Neural progenitor cell (in vitro differentiated cells): ENCODE measurements around the gene PTPN23. TPM values are rescaled to one million over a fixed set of nuclear protein-coding genes. Genes with fewer than 3 reads are reported as not detected.
A peak's percentile ranks its signal among the peaks of the same experiment; 100 is the strongest.

Experiments
- DNase-seq: peaks from one replicate; pipeline ENCODE4 v3.0.0-alpha.2; 2016; ENCODE audit warnings: low spot score
- H2AFZ ChIP-seq: fragments of 200-600 bp; sonication (generic); replicated peaks from 2 replicates; pipeline ENCODE4 v1.6.1; 2016; ENCODE audit warnings: antibody characterized with exemption
- H3F3A ChIP-seq: fragments of 200-600 bp; sonication (generic); 2 replicates; pipeline ENCODE4 v1.6.1; 2016; ENCODE audit warnings: antibody characterized with exemption, low read depth
- H3K27ac ChIP-seq: fragments of 200-600 bp; sonication (generic); 2 replicates; pipeline ENCODE4 v1.5.1; 2016; ENCODE audit warnings: mild to moderate bottlenecking
- H3K27me3 ChIP-seq: fragments of 200-600 bp; sonication (generic); 2 replicates; pipeline ENCODE4 v1.6.1; 2016; ENCODE audit warnings: mild to moderate bottlenecking, moderate library complexity
- H3K36me3 ChIP-seq: fragments of 200-600 bp; sonication (generic); 2 replicates; pipeline ENCODE4 v1.5.1; 2016
- H3K4me1 ChIP-seq: fragments of 200-600 bp; sonication (generic); 2 replicates; pipeline ENCODE4 v1.6.1; 2016; ENCODE audit warnings: mixed run types
- H3K4me2 ChIP-seq: fragments of 200-600 bp; sonication (generic); 2 replicates; pipeline ENCODE4 v1.6.1; 2016
- H3K4me3 ChIP-seq: fragments of 200-600 bp; sonication (generic); 2 replicates; pipeline ENCODE4 v1.5.1; 2016
- H3K79me2 ChIP-seq: fragments of 200-600 bp; sonication (generic); 2 replicates; pipeline ENCODE4 v1.6.1; 2016; ENCODE audit warnings: low read depth
- H3K9ac ChIP-seq: fragments of 200-600 bp; sonication (generic); 2 replicates; pipeline ENCODE4 v1.6.1; 2016
- H3K9me3 ChIP-seq: fragments of 200-600 bp; sonication (generic); 2 replicates; pipeline ENCODE4 v1.5.1; 2016; ENCODE audit warnings: low read depth
- H4K20me1 ChIP-seq: fragments of 200-600 bp; sonication (generic); 2 replicates; pipeline ENCODE4 v1.6.1; 2016; ENCODE audit warnings: low read depth
- H3K27ac Mint-ChIP-seq: 3 replicates; pipeline ENCODE4 v1.8.0; 2021; ENCODE audit warnings: mixed read lengths
- H3K27me3 Mint-ChIP-seq: 2 replicates; pipeline ENCODE4 v1.8.0; 2022; ENCODE audit warnings: low read depth, mild to moderate bottlenecking, inconsistent platforms, moderate library complexity, mixed read lengths; ENCODE audit not compliant: insufficient read depth
- H3K36me3 Mint-ChIP-seq: 3 replicates; pipeline ENCODE4 v1.8.0; 2021; ENCODE audit warnings: mixed read lengths
- H3K4me1 Mint-ChIP-seq: 3 replicates; pipeline ENCODE4 v1.8.0; 2021; ENCODE audit warnings: mixed read lengths
- H3K4me3 Mint-ChIP-seq: 3 replicates; pipeline ENCODE4 v1.8.0; 2021; ENCODE audit warnings: mild to moderate bottlenecking, moderate library complexity, mixed read lengths
- H3K9me3 Mint-ChIP-seq: 3 replicates; pipeline ENCODE4 v1.8.0; 2020; ENCODE audit warnings: mixed read lengths
- EZH2 ChIP-seq: fragments of 200-600 bp; sonication (generic); IDR thresholded peaks from 2 replicates; pipeline ENCODE4 v1.6.1; 2017; ENCODE audit warnings: antibody characterized with exemption, mild to moderate bottlenecking, moderate library complexity
- EZH2phosphoT487 ChIP-seq: fragments of 200-600 bp; sonication (generic); IDR thresholded peaks from 2 replicates; pipeline ENCODE4 v1.6.1; 2017; ENCODE audit warnings: antibody characterized with exemption
- total RNA-seq: library from RNA; depleted of rRNA; stranded (reverse); fragments of >200 nt; gene quantifications from 2 replicates; pipeline ENCODE4 v1.2.3, GENCODE V29; 2015; ENCODE audit warnings: low replicate concordance
- TF ChIP-seq, protein P1 (sequence below): fragments of 200-600 bp; sonication (generic); IDR thresholded peaks from 2 replicates; pipeline ENCODE4 v1.5.1; 2017; ENCODE audit warnings: antibody characterized with exemption, mild to moderate bottlenecking

The PTPN23 gene
- total RNA-seq, 1 donor from 2014 or later = 3.4 TPM

DNA sequence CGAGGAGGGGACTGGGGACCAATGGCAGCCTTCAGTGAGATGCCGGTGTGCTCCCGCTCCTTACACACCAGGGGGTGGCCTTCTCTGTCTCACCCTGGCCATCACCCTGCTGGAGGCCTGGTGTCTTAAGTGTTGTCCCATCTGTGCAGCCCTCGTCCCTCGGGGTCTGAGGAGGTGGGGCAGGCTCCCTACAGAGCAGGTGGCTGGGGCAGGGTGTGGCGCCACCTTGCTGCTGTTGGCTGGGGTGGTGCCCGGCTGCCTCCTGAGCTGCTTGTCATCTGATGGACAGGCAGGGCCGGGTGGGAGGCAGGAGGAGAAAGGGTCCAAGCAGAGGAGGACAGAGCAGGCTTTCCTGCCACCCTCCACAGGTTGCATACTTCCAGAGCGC, 25.9 kb downstream of the PTPN23 start:
- H3K9me3 Mint-ChIP-seq = no peaks in the 10 kb centered on the region
- Histone ChIP-seq H3K79me2 (no peaks in the 10 kb centered on the region), H3K27ac (no peak overlapping the region), H3K27me3 (no peaks in the 10 kb centered on the region), H3K36me3 (no peaks in the 10 kb centered on the region), H3K4me2 (no peak overlapping the region), H3K4me3 (no peak overlapping the region), H4K20me1 (peaks cover 8% of the 10 kb centered on the region), H3K9ac (no peak overlapping the region), H3F3A (no peaks in the 10 kb centered on the region), H3K4me1 (peaks cover 8% of the 10 kb centered on the region), H2AFZ (no peak overlapping the region), H3K9me3 (no peaks in the 10 kb centered on the region)
- peaks cover 7% of the 10 kb centered on the region for H3K27me3 Mint-ChIP-seq
- TF ChIP-seq EZH2phosphoT487 = no peak
- no peak overlapping the region for H3K27ac Mint-ChIP-seq
- H3K4me3 Mint-ChIP-seq = no peak overlapping the region
- DNase-seq = no peak
- no peaks in the 10 kb centered on the region for H3K4me1 Mint-ChIP-seq
- H3K36me3 Mint-ChIP-seq = peaks cover 5% of the 10 kb centered on the region

DNA sequence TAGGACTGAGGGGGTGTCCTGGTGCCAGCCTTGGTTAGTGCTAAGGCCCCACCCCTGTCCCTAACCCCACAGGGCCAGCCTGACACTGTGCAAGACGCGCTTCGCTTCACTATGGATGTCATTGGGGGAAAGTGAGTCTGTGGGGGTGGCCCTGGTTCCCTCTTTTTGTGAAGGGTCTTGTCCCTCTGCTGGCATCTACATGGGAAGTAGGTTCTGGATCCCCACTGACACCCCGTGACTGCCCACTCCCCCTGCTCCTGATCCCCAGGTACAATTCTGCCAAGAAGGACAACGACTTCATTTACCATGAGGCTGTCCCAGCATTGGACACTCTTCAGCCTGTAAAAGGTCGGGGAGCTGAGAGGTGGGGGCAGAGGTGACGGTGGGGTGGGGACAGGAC, 26.4 kb downstream of the PTPN23 start:
- H3K27ac ChIP-seq = no peak overlapping the region
- H2AFZ ChIP-seq = no peak overlapping the region
- H3K4me3 ChIP-seq = no peak overlapping the region
- peaks cover 6% of the 10 kb centered on the region for H3K27me3 Mint-ChIP-seq
- no peaks in the 10 kb centered on the region for H3K9me3 ChIP-seq
- peaks cover 8% of the 10 kb centered on the region for H4K20me1 ChIP-seq
- H3K36me3 ChIP-seq = no peaks in the 10 kb centered on the region
- TF ChIP-seq EZH2phosphoT487 = no peak
- TF ChIP-seq EZH2 = no peak
- TF ChIP-seq, protein P1, sequence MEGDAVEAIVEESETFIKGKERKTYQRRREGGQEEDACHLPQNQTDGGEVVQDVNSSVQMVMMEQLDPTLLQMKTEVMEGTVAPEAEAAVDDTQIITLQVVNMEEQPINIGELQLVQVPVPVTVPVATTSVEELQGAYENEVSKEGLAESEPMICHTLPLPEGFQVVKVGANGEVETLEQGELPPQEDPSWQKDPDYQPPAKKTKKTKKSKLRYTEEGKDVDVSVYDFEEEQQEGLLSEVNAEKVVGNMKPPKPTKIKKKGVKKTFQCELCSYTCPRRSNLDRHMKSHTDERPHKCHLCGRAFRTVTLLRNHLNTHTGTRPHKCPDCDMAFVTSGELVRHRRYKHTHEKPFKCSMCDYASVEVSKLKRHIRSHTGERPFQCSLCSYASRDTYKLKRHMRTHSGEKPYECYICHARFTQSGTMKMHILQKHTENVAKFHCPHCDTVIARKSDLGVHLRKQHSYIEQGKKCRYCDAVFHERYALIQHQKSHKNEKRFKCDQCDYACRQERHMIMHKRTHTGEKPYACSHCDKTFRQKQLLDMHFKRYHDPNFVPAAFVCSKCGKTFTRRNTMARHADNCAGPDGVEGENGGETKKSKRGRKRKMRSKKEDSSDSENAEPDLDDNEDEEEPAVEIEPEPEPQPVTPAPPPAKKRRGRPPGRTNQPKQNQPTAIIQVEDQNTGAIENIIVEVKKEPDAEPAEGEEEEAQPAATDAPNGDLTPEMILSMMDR = no peak
- H3K4me2 ChIP-seq = no peak overlapping the region
- no peak overlapping the region for H3K27ac Mint-ChIP-seq
- no peaks in the 10 kb centered on the region for H3K79me2 ChIP-seq
- H3K4me1 ChIP-seq = peaks cover 8% of the 10 kb centered on the region
- no peaks in the 10 kb centered on the region for H3K4me1 Mint-ChIP-seq
- no peaks in the 10 kb centered on the region for H3K9me3 Mint-ChIP-seq
- H3K36me3 Mint-ChIP-seq = peaks cover 5% of the 10 kb centered on the region
- no peak for DNase-seq
- no peak overlapping the region for H3K9ac ChIP-seq
- H3K4me3 Mint-ChIP-seq = no peak overlapping the region
- H3F3A ChIP-seq = no peaks in the 10 kb centered on the region
- no peaks in the 10 kb centered on the region for H3K27me3 ChIP-seq

- no peak overlapping the region for H3K27ac Mint-ChIP-seq
- Histone ChIP-seq H3K27me3 (no peaks in the 10 kb centered on the region), H3F3A (no peaks in the 10 kb centered on the region), H3K27ac (no peak overlapping the region), H4K20me1 (peaks cover 8% of the 10 kb centered on the region), H2AFZ (no peak overlapping the region), H3K36me3 (no peaks in the 10 kb centered on the region), H3K9ac (no peak overlapping the region), H3K4me3 (no peak overlapping the region), H3K79me2 (no peaks in the 10 kb centered on the region), H3K4me2 (no peak overlapping the region), H3K9me3 (no peaks in the 10 kb centered on the region), H3K4me1 (peaks cover 8% of the 10 kb centered on the region)
- H3K36me3 Mint-ChIP-seq = peaks cover 8% of the 10 kb centered on the region
- H3K9me3 Mint-ChIP-seq = no peaks in the 10 kb centered on the region
- DNase-seq = no peak
- TF ChIP-seq, protein P1 = no peak
- TF ChIP-seq EZH2 (no peak), EZH2phosphoT487 (no peak)
- peaks cover 8% of the 10 kb centered on the region for H3K27me3 Mint-ChIP-seq
- peaks cover 2% of the 10 kb centered on the region for H3K4me1 Mint-ChIP-seq
- peak overlapping the region; percentile 43 for H3K4me3 Mint-ChIP-seq
Measured at GRCh38 chr3:47407896-47408838, 27.3 kb downstream of the PTPN23 start.

- no peak overlapping the region for H3K27ac Mint-ChIP-seq
- no peak for DNase-seq
- Histone ChIP-seq H3K27me3 (no peaks in the 10 kb centered on the region), H3K36me3 (no peaks in the 10 kb centered on the region), H3F3A (no peaks in the 10 kb centered on the region), H3K4me1 (peaks cover 8% of the 10 kb centered on the region), H3K4me3 (no peak overlapping the region), H3K9me3 (no peaks in the 10 kb centered on the region), H2AFZ (no peak overlapping the region), H3K27ac (no peak overlapping the region), H4K20me1 (peaks cover 8% of the 10 kb centered on the region), H3K4me2 (no peak overlapping the region), H3K9ac (no peak overlapping the region), H3K79me2 (no peaks in the 10 kb centered on the region)
- H3K4me3 Mint-ChIP-seq = peak overlapping the region; percentile 43
- peaks cover 6% of the 10 kb centered on the region for H3K4me1 Mint-ChIP-seq
- peaks cover 9% of the 10 kb centered on the region for H3K27me3 Mint-ChIP-seq
- H3K36me3 Mint-ChIP-seq = peaks cover 12% of the 10 kb centered on the region
- TF ChIP-seq EZH2phosphoT487 (no peak), EZH2 (no peak)
- TF ChIP-seq, protein P1 = no peak
- H3K9me3 Mint-ChIP-seq = no peaks in the 10 kb centered on the region
Measured at GRCh38 chr3:47408839-47409229, 28.0 kb downstream of the PTPN23 start.
